HG03520 (cell line): ENCODE results near the gene MACROD1.
"Not testable (repeated sequence)": the region's sequence is repeated elsewhere in the genome, so short reads cannot be mapped to it uniquely, and the experiment has no call there.

ENCODE experiments used
- ATAC-seq: cut with Tn5 transposase; IDR thresholded peaks from one replicate; pipeline ENCODE4 v1.9.1; 2021; ENCODE audit warnings: mild to moderate bottlenecking, moderate library complexity; ENCODE audit not compliant: unreplicated experiment

Gene MACROD1

GRCh38 chr11:63974259-63975143 is 191.4 kb downstream of the MACROD1 start, which contains the start of gene COX8A:
TSS of gene COX8A (plus strand) at chr11:63974620. CDS start at chr11:63974681, 61 bp downstream.
- ATAC-seq: peak; percentile 94

- not testable (repeated sequence) for ATAC-seq
Measured at GRCh38 chr11:63973912-63974258, 192.0 kb downstream of the MACROD1 start.

- ATAC-seq: no peak
Measured at GRCh38 chr11:63970902-63971301, 195.0 kb downstream of the MACROD1 start.

GRCh38 chr11:63969461-63969860 is 196.5 kb downstream of the MACROD1 start:
- no peak for ATAC-seq

GRCh38 chr11:63966444-63966843 is 199.5 kb downstream of the MACROD1 start:
- no peak for ATAC-seq

GRCh38 chr11:63963895-63964294 is 202.0 kb downstream of the MACROD1 start:
- ATAC-seq: not testable (repeated sequence)

GRCh38 chr11:63961608-63962412 is 204.1 kb downstream of the MACROD1 start:
- ATAC-seq: no peak

- no peak for ATAC-seq
Measured at GRCh38 chr11:63958008-63958407, 207.9 kb downstream of the MACROD1 start.

- ATAC-seq: no peak
Measured at GRCh38 chr11:63952570-63952969, 213.3 kb downstream of the MACROD1 start.

GRCh38 chr11:63951779-63952536 is 214.0 kb downstream of the MACROD1 start:
- no peak for ATAC-seq
